NB4 (cell line): ENCODE results near the gene ZCCHC12.

Source experiments
- MYC ChIP-seq: IDR thresholded peaks from 2 replicates; pipeline ENCODE4 v1.6.1; 2011; ENCODE audit warnings: low read depth, low read length
- POLR2A ChIP-seq: IDR thresholded peaks from 2 replicates; pipeline ENCODE4 v1.6.1; 2011; ENCODE audit warnings: mild to moderate bottlenecking; ENCODE audit not compliant: insufficient read length; ENCODE audit errors: extremely low read depth
- TF ChIP-seq, protein P1 (sequence below): IDR thresholded peaks from one replicate; pipeline ENCODE4 v1.5.1; 2012; ENCODE audit warnings: low read depth, low read length
- TF ChIP-seq, protein P2 (sequence below): IDR thresholded peaks from 2 replicates; pipeline ENCODE4 v1.6.1; 2011; ENCODE audit warnings: low read depth, low read length

DNA sequence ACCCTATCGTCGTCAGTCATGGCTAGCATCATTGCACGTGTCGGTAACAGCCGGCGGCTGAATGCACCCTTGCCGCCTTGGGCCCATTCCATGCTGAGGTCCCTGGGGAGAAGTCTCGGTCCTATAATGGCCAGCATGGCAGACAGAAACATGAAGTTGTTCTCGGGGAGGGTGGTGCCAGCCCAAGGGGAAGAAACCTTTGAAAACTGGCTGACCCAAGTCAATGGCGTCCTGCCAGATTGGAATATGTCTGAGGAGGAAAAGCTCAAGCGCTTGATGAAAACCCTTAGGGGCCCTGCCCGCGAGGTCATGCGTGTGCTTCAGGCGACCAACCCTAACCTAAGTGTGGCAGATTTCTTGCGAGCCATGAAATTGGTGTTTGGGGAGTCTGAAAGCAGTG lies 1.6 kb downstream of the ZCCHC12 start:
- TF ChIP-seq, protein P1, sequence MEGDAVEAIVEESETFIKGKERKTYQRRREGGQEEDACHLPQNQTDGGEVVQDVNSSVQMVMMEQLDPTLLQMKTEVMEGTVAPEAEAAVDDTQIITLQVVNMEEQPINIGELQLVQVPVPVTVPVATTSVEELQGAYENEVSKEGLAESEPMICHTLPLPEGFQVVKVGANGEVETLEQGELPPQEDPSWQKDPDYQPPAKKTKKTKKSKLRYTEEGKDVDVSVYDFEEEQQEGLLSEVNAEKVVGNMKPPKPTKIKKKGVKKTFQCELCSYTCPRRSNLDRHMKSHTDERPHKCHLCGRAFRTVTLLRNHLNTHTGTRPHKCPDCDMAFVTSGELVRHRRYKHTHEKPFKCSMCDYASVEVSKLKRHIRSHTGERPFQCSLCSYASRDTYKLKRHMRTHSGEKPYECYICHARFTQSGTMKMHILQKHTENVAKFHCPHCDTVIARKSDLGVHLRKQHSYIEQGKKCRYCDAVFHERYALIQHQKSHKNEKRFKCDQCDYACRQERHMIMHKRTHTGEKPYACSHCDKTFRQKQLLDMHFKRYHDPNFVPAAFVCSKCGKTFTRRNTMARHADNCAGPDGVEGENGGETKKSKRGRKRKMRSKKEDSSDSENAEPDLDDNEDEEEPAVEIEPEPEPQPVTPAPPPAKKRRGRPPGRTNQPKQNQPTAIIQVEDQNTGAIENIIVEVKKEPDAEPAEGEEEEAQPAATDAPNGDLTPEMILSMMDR, result no peak
- TF ChIP-seq POLR2A (no peak), MYC (no peak)
- TF ChIP-seq, protein P2, sequence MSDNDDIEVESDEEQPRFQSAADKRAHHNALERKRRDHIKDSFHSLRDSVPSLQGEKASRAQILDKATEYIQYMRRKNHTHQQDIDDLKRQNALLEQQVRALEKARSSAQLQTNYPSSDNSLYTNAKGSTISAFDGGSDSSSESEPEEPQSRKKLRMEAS, result no peak
